GM19372 (cell line): ENCODE data around the gene CHD5.
"Not testable (repeated sequence)": the region's sequence is repeated elsewhere in the genome, so short reads cannot be mapped to it uniquely, and the experiment has no call there.

Experiments
- ATAC-seq: cut with Tn5 transposase; IDR thresholded peaks from one replicate; pipeline ENCODE4 v1.9.1; 2021; ENCODE audit warnings: mild to moderate bottlenecking, low read depth, moderate library complexity; ENCODE audit not compliant: unreplicated experiment

Gene CHD5

GRCh38 chr1:6072774-6073479, 107.2 kb downstream of the CHD5 start:
- no peak for ATAC-seq

DNA sequence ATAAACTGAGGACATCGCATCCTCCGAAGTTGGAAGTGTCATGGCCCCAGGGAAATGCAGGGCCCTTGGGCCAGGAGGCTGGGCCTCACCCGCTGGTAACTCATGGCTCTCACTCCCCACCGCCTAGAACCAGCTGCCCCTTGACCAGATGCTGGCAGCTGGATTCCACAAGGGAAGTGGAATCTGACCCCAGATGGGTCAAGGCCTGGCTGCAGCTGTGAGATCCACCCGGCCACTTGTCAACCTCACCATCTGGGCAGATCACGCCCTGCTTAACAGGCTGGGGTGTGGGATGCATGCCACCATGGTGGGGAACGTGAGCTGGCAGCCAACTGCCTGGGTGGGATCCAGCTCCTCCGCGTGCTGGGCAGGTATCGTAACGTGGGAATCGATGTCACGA, 108.9 kb downstream of the CHD5 start:
- ATAC-seq, result no peak

DNA sequence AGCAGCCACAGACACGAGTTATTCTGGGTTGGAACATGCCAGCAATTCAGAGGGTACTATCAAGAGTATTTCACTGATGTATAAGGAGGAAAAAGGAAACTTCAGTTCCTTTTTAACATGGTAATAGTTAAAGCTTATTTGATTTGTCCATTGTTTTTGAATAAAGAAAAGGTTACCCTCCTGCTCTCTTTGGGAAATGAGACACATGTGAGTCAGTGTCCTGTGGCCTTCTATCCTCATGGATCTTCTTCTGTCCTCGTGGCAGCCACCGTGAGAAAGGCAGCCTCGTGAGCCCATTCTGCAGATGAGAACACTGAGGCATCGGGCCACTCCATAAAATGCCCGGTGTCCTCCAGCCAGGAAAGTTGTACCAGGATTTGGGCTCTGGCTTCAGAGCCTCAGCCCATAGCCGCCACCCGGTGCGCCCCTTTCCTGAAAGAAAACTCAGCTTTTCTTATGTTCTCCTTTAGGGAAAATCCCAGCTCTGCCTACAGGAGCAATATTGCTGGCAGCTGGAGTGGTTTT, 109.6 kb downstream of the CHD5 start:
- no peak for ATAC-seq

DNA sequence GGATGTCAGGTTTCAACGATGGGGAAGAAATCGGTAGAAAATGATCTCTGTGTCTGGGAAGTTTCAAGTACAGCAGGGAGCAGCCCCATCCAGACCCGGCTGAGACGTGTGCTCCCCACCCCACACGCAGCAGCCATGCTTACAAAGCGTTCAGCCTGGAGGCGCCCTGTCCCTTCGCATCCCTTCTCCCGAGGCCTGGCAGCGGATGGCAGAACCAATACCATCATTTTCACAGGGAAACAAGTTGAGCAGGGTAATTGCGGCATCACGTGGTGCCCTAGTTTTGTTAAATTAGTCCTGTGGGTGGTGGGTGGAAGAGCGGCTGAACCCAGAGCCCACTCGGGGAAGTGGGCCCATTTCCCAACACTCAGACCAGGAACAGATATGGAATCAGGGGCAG, 110.5 kb downstream of the CHD5 start:
- ATAC-seq, result no peak

- ATAC-seq, result no peak
Measured at GRCh38 chr1:6068932-6069331, 111.2 kb downstream of the CHD5 start.

- no peak for ATAC-seq
Measured at GRCh38 chr1:6068073-6068472, 112.0 kb downstream of the CHD5 start.

DNA sequence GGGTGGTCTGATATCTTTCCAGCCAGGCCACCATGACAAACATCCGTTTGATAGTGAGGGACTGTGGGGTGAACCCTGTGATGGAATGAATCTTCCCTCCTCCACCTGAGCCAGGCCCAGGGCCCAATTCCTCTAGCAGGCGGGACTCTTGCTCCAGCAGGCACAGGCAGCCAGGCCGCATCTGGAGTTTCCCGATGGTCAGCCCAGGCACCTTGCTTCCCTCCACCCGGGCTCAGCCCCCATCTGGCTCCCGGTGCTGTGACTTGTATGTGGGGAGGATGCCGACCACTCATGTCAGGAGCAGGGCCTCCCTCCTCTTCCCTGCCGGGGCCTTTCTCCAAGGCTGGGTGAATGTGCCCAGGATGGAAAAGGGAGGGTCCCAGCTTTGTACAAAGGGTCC, 113.4 kb downstream of the CHD5 start:
- ATAC-seq, result no peak

DNA sequence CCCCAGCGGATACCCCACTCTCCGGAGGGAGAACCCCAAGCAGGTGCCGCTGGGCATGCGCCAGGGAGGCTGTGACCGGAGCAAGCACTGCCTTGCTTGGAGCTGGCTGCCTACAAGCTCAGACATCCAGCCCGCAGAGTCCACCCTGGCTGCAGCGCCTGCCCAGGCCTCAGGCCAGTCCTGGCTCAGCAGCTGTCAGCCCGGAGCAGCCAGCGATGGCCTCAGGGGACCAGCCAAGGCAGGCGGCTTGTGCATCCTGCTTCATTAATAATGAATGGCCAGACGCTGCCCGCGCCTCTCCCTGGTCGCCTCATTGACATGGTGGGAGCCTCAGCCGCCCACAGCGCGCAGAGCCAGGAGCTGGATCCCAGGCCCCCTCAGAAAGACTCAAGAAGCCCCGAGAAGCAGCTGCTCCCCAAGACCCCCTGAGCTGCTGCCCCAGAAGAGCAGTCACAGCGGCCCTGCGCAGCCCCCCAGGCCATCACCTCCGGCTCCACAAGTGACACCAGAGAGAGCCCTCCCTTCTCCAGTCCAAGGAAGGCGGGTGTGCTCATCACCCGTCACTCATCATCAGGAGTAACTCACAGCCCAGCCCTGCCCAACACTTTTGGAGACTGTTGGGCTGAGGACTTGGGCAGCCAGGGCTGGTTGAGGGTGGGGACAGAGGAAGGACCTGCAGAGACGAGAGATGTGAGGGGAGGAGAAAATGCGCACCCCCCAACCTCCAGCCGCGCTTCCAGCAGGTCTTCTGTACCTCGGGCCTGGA, 114.8 kb downstream of the CHD5 start:
- ATAC-seq, result no peak

- not testable (repeated sequence) for ATAC-seq
Measured at GRCh38 chr1:6063532-6064053, 116.5 kb downstream of the CHD5 start.

DNA sequence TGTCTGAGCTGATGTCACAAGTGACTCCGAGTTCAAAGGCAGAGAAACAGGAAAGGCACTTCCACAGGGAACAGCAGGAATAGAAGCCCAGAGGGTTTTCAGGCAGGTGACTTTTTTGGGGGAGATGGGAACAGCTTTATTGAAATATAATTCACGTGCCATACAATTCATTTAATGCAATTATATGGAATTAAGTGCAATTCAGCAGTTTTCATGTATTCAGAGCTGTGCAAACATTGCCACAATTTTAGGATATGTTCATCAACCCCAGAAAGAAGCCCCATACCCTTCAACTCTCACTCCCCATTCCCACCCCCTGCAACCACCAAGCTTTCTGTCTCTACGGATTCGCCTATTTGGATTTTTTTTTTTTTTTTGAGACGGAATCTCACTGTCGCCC, 117.5 kb downstream of the CHD5 start:
- ATAC-seq, result no peak

GRCh38 chr1:6059866-6060265, 120.3 kb downstream of the CHD5 start:
- no peak for ATAC-seq

- no peak for ATAC-seq
Measured at GRCh38 chr1:6057170-6057845, 122.8 kb downstream of the CHD5 start.

GRCh38 chr1:6056572-6056948, 123.6 kb downstream of the CHD5 start:
- no peak for ATAC-seq

DNA sequence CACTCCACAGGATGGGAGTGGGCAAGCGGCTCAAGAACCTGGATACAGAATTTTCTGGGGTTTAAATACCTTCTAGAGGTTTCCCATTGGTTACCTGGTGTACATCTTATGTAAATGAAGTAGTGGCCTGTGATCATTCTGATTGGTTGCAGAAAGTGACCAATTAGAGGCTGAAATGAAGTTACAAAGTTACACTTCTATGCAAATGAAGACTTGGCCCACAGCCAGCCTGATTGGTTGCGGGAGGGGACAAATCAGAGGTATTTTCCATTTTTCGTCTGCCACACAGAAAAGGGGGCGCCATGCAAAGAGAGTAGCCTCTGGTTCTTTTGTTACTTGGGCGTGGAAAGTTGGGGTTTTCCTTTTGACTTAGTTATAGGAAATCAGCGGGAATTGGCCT, 125.5 kb downstream of the CHD5 start:
- ATAC-seq, result no peak

DNA sequence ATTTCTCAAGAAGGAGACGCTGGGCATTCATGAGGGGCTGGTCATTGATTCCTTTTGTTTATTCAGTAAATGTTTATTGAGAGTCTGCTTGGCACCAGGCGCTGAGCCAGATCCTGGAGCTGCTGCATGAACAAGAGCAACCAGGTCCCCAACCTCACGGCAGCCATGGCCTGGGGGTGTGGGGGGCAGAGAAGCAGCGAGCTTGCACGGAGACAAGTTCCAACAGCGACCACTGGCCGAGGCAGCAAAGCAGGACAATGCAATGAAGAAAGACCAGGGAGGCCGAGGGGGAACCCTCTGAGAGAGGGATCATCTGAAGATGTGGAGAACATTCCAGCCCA, 126.9 kb downstream of the CHD5 start:
- ATAC-seq, result no peak

- ATAC-seq, result no peak
Measured at GRCh38 chr1:6052543-6053205, 127.4 kb downstream of the CHD5 start.
